HG03558 (cell line): ENCODE data around the gene CLIP2.
"Not testable (repeated sequence)": the region's sequence is repeated elsewhere in the genome, so short reads cannot be mapped to it uniquely, and the experiment has no call there.

Experiments used
- ATAC-seq: cut with Tn5 transposase; IDR thresholded peaks from one replicate; pipeline ENCODE4 v1.9.1; 2021; ENCODE audit warnings: moderate number of reproducible peaks; ENCODE audit not compliant: unreplicated experiment; ENCODE audit errors: extremely low read depth

The CLIP2 gene

GRCh38 chr7:74364061-74364460 lies 74.9 kb downstream of the CLIP2 start:
- no peak for ATAC-seq

- ATAC-seq = no peak
These were observed 76.3 kb downstream of the CLIP2 start for GRCh38 chr7:74365322-74366022.

- ATAC-seq = no peak
These were observed 82.5 kb downstream of the CLIP2 start for GRCh38 chr7:74371381-74372341.

GRCh38 chr7:74372511-74373111 lies 83.4 kb downstream of the CLIP2 start:
- no peak for ATAC-seq

GRCh38 chr7:74373536-74373935 lies 84.3 kb downstream of the CLIP2 start:
- ATAC-seq = no peak

GRCh38 chr7:74375726-74376220 lies 86.6 kb downstream of the CLIP2 start:
- ATAC-seq = no peak

- no peak for ATAC-seq
These were observed 87.2 kb downstream of the CLIP2 start for GRCh38 chr7:74376256-74377036.

GRCh38 chr7:74379938-74380337 lies 90.7 kb downstream of the CLIP2 start:
- no peak for ATAC-seq

GRCh38 chr7:74380720-74381119 lies 91.5 kb downstream of the CLIP2 start:
- ATAC-seq = no peak

GRCh38 chr7:74384086-74384485 lies 94.9 kb downstream of the CLIP2 start:
- ATAC-seq = not testable (repeated sequence)

GRCh38 chr7:74384854-74385253 lies 95.6 kb downstream of the CLIP2 start:
- ATAC-seq = not testable (repeated sequence)

- no peak for ATAC-seq
These were observed 98.4 kb downstream of the CLIP2 start for GRCh38 chr7:74387606-74388005.

- no peak for ATAC-seq
These were observed 99.7 kb downstream of the CLIP2 start for GRCh38 chr7:74388880-74389415.

GRCh38 chr7:74393722-74394121 lies 104.5 kb downstream of the CLIP2 start:
- not testable (repeated sequence) for ATAC-seq

GRCh38 chr7:74394601-74395000 lies 105.4 kb downstream of the CLIP2 start:
- not testable (repeated sequence) for ATAC-seq

GRCh38 chr7:74395745-74396311 lies 106.6 kb downstream of the CLIP2 start:
- no peak for ATAC-seq

- ATAC-seq = no peak
These were observed 107.8 kb downstream of the CLIP2 start for GRCh38 chr7:74396993-74397392.

- ATAC-seq = no peak
These were observed 109.2 kb downstream of the CLIP2 start for GRCh38 chr7:74398426-74398825.

- no peak for ATAC-seq
These were observed 109.8 kb downstream of the CLIP2 start for GRCh38 chr7:74399006-74399405.
